K562 (cell line): ENCODE measurements around the gene SLC16A14. TPM values are rescaled to one million over a fixed set of nuclear protein-coding genes. Genes with fewer than 3 reads are reported as not detected.

Source experiments
- COPS2 ChIP-seq: fragments of 450-650 bp; conservative IDR thresholded peaks from 2 replicates; pipeline ENCODE4 v1.6.1; 2016; ENCODE audit warnings: mild to moderate bottlenecking, moderate library complexity
- FOXA3 ChIP-seq, 2 experiments: fragments of 450-650 bp in 1 of 2; sonication (generic) in 1 of 2; formaldehyde crosslinking; IDR thresholded peaks in 1 of 2; conservative IDR thresholded peaks in 1 of 2; 2 replicates each; pipeline versions ENCODE4 v1.4.0 to v1.8.0; 2020 to 2022; ENCODE audit warnings: mild to moderate bottlenecking in 2 of 2, missing genetic modification reagents in 1 of 2
- HMG20B ChIP-seq: fragments of 250-450 bp; sonication (Bioruptor Pico); IDR thresholded peaks from 2 replicates; pipeline ENCODE4 v1.5.0; 2021; ENCODE audit warnings: mild to moderate bottlenecking
- HOXB6 ChIP-seq: fragments of 250-450 bp; sonication (Bioruptor Pico); IDR thresholded peaks from 2 replicates; pipeline ENCODE4 v1.5.1; 2022; ENCODE audit warnings: mild to moderate bottlenecking, borderline replicate concordance
- KHSRP ChIP-seq: fragments of 450-650 bp; IDR thresholded peaks from 2 replicates; pipeline ENCODE4 v1.6.1; 2017
- PYGO2 ChIP-seq: fragments of 450-650 bp; IDR thresholded peaks from 2 replicates; pipeline ENCODE4 v1.6.1; 2016; ENCODE audit warnings: mild to moderate bottlenecking, missing genetic modification characterization, moderate library complexity, missing compliant biosample characterization
- SRSF3 ChIP-seq: fragments of 200-400 bp; formaldehyde crosslinking; IDR thresholded peaks from 2 replicates; pipeline ENCODE4 v1.6.1; 2016; ENCODE audit warnings: mild to moderate bottlenecking, low read length, moderate library complexity; ENCODE audit not compliant: insufficient read depth
- STAG1 ChIP-seq: sonication (generic); formaldehyde crosslinking; IDR thresholded peaks from 2 replicates; pipeline ENCODE4 v1.5.0; 2020; ENCODE audit warnings: missing genetic modification reagents, borderline replicate concordance
- TBP ChIP-seq: optimal IDR thresholded peaks from 2 replicates; pipeline ENCODE3; 2011; ENCODE audit warnings: low read depth, low read length, improper control_type of control experiment
- ZNF77 ChIP-seq: fragments of 250-450 bp; sonication (Bioruptor Pico); IDR thresholded peaks from 2 replicates; pipeline ENCODE4 v1.5.0; 2020
- ZNF778 ChIP-seq: fragments of 450-650 bp; formaldehyde crosslinking; IDR thresholded peaks from 2 replicates; pipeline ENCODE4 v1.4.0; 2020; ENCODE audit warnings: mild to moderate bottlenecking, moderate library complexity
- polyA plus RNA-seq, 8 experiments: library from polyadenylated mRNA; depleted of rRNA in 4 of 8; stranded (reverse) in 5 of 8; unstranded in 3 of 8; fragments of >200 nt; fragmentation: Nextera tagmentation in 2 of 8; fragmentation: Illumina TruSeq in 1 of 8; extraction: Ambion mirVana in 2 of 8; extraction: Trizol in 1 of 8; gene quantifications; 2 replicates each; pipeline versions ENCODE4 v1.2.1 to v1.2.3, GENCODE V29; 2011 to 2014; ENCODE audit warnings: inconsistent platforms in 1 of 8, missing spikeins in 1 of 8
- total RNA-seq, 7 experiments: library from RNA; depleted of rRNA in 6 of 7; stranded (reverse); fragments of >200 nt in 6 of 7; fragmentation: Illumina TruSeq in 2 of 7; extraction: Trizol in 2 of 7; gene quantifications; 2 replicates each; pipeline versions ENCODE4 v1.2.1 to v1.2.3, GENCODE V29; 2011 to 2021; ENCODE audit warnings: low replicate concordance in 1 of 7
- TF ChIP-seq, protein P1 (sequence below): fragments of 450-650 bp; IDR thresholded peaks from 2 replicates; pipeline ENCODE4 v1.6.1; 2018; ENCODE audit not compliant: partially characterized antibody
- TF ChIP-seq, protein P2 (sequence below): fragments of 250-450 bp; sonication (Bioruptor Pico); IDR thresholded peaks from 2 replicates; pipeline ENCODE4 v1.8.0; 2021; ENCODE audit warnings: moderate library complexity, mild to moderate bottlenecking, inconsistent platforms
- TF ChIP-seq, protein P3 (sequence below): sonication (generic); formaldehyde crosslinking; IDR thresholded peaks from 2 replicates; pipeline ENCODE4 v1.8.0; 2022; ENCODE audit warnings: missing genetic modification reagents, mild to moderate bottlenecking, moderate library complexity, borderline replicate concordance
- TF ChIP-seq, protein P4 (sequence below): sonication (generic); formaldehyde crosslinking; IDR thresholded peaks from 2 replicates; pipeline ENCODE4 v1.8.1; 2023; ENCODE audit warnings: mild to moderate bottlenecking, missing genetic modification reagents
- TF ChIP-seq, protein P5 (sequence below): fragments of 200-800 bp; sonication (Bioruptor generic); IDR thresholded peaks from 2 replicates; pipeline ENCODE4 v1.6.1; 2017; ENCODE audit warnings: missing genetic modification characterization, missing compliant biosample characterization

SLC16A14 gene
- total and polyA plus RNA-seq, 9 of the 15 experiments (the other 6 are each of a cell fraction or from before 2014, with no cell fraction given) = not detected

DNA sequence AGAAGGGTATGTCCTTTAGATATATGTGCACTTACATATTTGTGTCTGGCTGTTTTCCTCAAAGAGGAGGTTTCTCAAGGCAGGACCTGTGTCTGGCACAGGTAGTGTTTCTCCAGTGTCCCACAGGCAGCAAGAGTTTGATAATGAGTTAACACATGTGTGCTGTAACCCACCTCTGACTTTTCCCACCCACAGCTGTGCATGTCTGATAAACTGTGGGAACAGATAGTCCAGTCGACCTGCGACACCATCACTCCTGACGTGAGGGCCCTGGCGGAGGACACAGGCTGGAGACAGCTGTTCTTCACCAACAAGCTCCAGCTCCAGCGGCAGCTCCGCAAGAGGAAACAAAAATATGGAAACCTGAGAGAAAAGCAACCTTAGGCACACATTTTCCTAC is 58.2 kb downstream of the SLC16A14 start (continued):
- TF ChIP-seq SRSF3 (no peak), ZNF778 (CRISPR knock-in tag) (no peak), HMG20B (CRISPR knock-in tag) (no peak), COPS2 (no peak), FOXA3 (CRISPR knock-in tag; conservative IDR thresholded peaks at IDR 0.05 in 1 of 2, IDR thresholded peaks at IDR 0.05 in 1 of 2) (no peak), KHSRP (no peak), TBP (no peak), PYGO2 (tag) (no peak), ZNF77 (no peak), HOXB6 (CRISPR knock-in tag) (no peak), STAG1 (CRISPR knock-in tag) (no peak)
- TF ChIP-seq, protein P1, sequence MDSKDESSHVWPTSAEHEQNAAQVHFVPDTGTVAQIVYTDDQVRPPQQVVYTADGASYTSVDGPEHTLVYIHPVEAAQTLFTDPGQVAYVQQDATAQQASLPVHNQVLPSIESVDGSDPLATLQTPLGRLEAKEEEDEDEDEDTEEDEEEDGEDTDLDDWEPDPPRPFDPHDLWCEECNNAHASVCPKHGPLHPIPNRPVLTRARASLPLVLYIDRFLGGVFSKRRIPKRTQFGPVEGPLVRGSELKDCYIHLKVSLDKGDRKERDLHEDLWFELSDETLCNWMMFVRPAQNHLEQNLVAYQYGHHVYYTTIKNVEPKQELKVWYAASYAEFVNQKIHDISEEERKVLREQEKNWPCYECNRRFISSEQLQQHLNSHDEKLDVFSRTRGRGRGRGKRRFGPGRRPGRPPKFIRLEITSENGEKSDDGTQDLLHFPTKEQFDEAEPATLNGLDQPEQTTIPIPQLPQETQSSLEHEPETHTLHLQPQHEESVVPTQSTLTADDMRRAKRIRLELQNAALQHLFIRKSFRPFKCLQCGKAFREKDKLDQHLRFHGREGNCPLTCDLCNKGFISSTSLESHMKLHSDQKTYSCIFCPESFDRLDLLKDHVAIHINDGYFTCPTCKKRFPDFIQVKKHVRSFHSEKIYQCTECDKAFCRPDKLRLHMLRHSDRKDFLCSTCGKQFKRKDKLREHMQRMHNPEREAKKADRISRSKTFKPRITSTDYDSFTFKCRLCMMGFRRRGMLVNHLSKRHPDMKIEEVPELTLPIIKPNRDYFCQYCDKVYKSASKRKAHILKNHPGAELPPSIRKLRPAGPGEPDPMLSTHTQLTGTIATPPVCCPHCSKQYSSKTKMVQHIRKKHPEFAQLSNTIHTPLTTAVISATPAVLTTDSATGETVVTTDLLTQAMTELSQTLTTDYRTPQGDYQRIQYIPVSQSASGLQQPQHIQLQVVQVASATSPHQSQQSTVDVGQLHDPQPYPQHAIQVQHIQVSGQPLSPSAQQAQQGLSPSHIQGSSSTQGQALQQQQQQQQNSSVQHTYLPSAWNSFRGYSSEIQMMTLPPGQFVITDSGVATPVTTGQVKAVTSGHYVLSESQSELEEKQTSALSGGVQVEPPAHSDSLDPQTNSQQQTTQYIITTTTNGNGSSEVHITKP = no peak
- TF ChIP-seq, protein P2, sequence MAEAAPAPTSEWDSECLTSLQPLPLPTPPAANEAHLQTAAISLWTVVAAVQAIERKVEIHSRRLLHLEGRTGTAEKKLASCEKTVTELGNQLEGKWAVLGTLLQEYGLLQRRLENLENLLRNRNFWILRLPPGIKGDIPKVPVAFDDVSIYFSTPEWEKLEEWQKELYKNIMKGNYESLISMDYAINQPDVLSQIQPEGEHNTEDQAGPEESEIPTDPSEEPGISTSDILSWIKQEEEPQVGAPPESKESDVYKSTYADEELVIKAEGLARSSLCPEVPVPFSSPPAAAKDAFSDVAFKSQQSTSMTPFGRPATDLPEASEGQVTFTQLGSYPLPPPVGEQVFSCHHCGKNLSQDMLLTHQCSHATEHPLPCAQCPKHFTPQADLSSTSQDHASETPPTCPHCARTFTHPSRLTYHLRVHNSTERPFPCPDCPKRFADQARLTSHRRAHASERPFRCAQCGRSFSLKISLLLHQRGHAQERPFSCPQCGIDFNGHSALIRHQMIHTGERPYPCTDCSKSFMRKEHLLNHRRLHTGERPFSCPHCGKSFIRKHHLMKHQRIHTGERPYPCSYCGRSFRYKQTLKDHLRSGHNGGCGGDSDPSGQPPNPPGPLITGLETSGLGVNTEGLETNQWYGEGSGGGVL (CRISPR knock-in tag) = no peak
- TF ChIP-seq, protein P3, sequence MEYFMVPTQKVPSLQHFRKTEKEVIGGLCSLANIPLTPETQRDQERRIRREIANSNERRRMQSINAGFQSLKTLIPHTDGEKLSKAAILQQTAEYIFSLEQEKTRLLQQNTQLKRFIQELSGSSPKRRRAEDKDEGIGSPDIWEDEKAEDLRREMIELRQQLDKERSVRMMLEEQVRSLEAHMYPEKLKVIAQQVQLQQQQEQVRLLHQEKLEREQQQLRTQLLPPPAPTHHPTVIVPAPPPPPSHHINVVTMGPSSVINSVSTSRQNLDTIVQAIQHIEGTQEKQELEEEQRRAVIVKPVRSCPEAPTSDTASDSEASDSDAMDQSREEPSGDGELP (CRISPR knock-in tag) = peak; percentile 92
- TF ChIP-seq, protein P4, sequence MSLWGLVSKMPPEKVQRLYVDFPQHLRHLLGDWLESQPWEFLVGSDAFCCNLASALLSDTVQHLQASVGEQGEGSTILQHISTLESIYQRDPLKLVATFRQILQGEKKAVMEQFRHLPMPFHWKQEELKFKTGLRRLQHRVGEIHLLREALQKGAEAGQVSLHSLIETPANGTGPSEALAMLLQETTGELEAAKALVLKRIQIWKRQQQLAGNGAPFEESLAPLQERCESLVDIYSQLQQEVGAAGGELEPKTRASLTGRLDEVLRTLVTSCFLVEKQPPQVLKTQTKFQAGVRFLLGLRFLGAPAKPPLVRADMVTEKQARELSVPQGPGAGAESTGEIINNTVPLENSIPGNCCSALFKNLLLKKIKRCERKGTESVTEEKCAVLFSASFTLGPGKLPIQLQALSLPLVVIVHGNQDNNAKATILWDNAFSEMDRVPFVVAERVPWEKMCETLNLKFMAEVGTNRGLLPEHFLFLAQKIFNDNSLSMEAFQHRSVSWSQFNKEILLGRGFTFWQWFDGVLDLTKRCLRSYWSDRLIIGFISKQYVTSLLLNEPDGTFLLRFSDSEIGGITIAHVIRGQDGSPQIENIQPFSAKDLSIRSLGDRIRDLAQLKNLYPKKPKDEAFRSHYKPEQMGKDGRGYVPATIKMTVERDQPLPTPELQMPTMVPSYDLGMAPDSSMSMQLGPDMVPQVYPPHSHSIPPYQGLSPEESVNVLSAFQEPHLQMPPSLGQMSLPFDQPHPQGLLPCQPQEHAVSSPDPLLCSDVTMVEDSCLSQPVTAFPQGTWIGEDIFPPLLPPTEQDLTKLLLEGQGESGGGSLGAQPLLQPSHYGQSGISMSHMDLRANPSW (CRISPR knock-in tag) = no peak
- TF ChIP-seq, protein P5, sequence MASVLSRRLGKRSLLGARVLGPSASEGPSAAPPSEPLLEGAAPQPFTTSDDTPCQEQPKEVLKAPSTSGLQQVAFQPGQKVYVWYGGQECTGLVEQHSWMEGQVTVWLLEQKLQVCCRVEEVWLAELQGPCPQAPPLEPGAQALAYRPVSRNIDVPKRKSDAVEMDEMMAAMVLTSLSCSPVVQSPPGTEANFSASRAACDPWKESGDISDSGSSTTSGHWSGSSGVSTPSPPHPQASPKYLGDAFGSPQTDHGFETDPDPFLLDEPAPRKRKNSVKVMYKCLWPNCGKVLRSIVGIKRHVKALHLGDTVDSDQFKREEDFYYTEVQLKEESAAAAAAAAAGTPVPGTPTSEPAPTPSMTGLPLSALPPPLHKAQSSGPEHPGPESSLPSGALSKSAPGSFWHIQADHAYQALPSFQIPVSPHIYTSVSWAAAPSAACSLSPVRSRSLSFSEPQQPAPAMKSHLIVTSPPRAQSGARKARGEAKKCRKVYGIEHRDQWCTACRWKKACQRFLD = no peak
